ENCODE results near the gene EFHD2.

DNA sequence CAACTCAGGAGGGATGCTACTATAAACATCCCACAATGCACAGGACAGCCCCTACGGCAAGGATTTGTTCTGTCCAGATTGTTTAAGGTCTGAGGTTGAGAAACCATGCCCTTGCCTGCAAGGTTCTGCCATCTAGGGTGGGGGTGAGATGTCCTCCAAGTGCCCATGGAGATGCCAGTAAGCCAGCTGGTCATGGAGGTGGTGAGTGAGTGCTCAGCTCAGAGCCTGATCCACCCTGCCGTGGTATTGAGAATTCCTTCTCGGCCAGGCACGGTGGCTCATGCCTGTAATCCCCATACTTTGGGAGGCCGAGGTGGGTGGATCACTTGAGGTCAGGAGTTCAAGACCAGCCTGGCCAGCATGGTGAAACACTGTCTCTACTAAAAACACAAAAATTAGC is 15.3 kb downstream of the EFHD2 start:
- TF ChIP-seq, protein P1, sequence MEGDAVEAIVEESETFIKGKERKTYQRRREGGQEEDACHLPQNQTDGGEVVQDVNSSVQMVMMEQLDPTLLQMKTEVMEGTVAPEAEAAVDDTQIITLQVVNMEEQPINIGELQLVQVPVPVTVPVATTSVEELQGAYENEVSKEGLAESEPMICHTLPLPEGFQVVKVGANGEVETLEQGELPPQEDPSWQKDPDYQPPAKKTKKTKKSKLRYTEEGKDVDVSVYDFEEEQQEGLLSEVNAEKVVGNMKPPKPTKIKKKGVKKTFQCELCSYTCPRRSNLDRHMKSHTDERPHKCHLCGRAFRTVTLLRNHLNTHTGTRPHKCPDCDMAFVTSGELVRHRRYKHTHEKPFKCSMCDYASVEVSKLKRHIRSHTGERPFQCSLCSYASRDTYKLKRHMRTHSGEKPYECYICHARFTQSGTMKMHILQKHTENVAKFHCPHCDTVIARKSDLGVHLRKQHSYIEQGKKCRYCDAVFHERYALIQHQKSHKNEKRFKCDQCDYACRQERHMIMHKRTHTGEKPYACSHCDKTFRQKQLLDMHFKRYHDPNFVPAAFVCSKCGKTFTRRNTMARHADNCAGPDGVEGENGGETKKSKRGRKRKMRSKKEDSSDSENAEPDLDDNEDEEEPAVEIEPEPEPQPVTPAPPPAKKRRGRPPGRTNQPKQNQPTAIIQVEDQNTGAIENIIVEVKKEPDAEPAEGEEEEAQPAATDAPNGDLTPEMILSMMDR (IDR thresholded peaks at IDR 0.05) = no peak
- TF ChIP-seq POLR2A (IDR thresholded peaks at IDR 0.05) = no peak
